NCI-H345 treated with DMSO at 0.1 percent for 48 hours (cell line): Measurements from ENCODE around the gene LRRC8D.

Experiments
- DNase-seq: peaks from one replicate; lab custom pipeline; 2025; ENCODE audit not compliant: unreplicated experiment; lab: John Stamatoyannopoulos, UW

The LRRC8D gene

GRCh38 chr1:89866568-89866967 lies 45.7 kb downstream of the LRRC8D start:
- no peak for DNase-seq

- no peak for DNase-seq
Measured at GRCh38 chr1:89870998-89871397, 50.2 kb downstream of the LRRC8D start.

GRCh38 chr1:89871768-89872473 lies 51.1 kb downstream of the LRRC8D start:
- no peak for DNase-seq

GRCh38 chr1:89872567-89872966 lies 51.7 kb downstream of the LRRC8D start:
- DNase-seq, result no peak

- DNase-seq, result no peak
Measured at GRCh38 chr1:89873288-89873687, 52.5 kb downstream of the LRRC8D start.

- no peak for DNase-seq
Measured at GRCh38 chr1:89873770-89874169, 52.9 kb downstream of the LRRC8D start.

- DNase-seq, result no peak
Measured at GRCh38 chr1:89876463-89876862, 55.6 kb downstream of the LRRC8D start.

GRCh38 chr1:89877756-89878155 lies 56.9 kb downstream of the LRRC8D start:
- no peak for DNase-seq

GRCh38 chr1:89878256-89878655 lies 57.4 kb downstream of the LRRC8D start:
- no peak for DNase-seq

GRCh38 chr1:89880679-89881078 lies 59.8 kb downstream of the LRRC8D start:
- DNase-seq, result no peak

GRCh38 chr1:89881415-89882058 lies 60.7 kb downstream of the LRRC8D start:
- DNase-seq, result no peak

- no peak for DNase-seq
Measured at GRCh38 chr1:89882348-89883029, 61.7 kb downstream of the LRRC8D start.

GRCh38 chr1:89883030-89883379 lies 62.2 kb downstream of the LRRC8D start:
- no peak for DNase-seq

GRCh38 chr1:89884718-89885596 lies 64.1 kb downstream of the LRRC8D start:
- DNase-seq, result no peak

GRCh38 chr1:89887270-89887669 lies 66.4 kb downstream of the LRRC8D start:
- no peak for DNase-seq

- no peak for DNase-seq
Measured at GRCh38 chr1:89887713-89888112, 66.9 kb downstream of the LRRC8D start.

- DNase-seq, result no peak
Measured at GRCh38 chr1:89888480-89889322, 67.9 kb downstream of the LRRC8D start.

GRCh38 chr1:89889323-89889615 lies 68.4 kb downstream of the LRRC8D start:
- DNase-seq, result no peak

- DNase-seq, result no peak
Measured at GRCh38 chr1:89890085-89890752, 69.4 kb downstream of the LRRC8D start.

GRCh38 chr1:89892816-89893215 lies 72.0 kb downstream of the LRRC8D start:
- no peak for DNase-seq
